ENCODE data around the gene CABP4.
A peak's percentile ranks its signal among the peaks of the same experiment; 100 is the strongest.

The CABP4 gene

DNA sequence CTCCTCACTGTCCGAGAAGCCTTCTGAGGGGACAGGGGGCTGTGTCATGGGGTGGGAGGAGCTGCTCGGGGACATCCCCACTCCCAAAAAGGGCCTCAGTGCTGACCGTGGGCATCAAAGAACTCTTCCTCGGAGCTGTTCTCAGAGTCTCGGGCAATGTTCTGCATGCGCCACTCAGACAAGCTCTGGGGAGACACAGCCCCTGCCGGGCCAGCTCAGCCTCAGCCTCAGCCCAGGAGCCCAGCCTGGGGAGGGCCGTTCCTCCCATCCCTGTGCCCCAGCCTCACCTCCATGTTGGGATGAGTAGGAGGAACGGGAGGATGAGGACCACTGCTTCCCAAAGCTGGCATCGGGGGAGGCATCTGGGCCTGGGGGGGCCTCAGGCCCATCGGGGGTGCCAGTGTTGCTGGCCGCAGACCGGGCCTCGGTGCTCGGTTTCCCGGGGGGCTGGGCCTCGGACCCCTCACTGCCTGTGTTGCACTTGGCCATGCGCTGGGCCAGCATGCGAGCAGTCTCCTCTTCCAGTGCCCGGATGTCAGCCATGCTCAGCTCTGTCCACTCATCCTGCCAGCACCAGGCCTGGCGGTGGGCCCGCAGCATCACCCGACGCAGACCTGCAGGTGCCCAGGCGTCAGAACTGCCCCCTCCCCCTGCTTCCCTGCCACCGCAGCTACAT is 44.8 kb downstream of the CABP4 start:
- no peak for DNase-seq

- DNase-seq, result no peak
Observed at GRCh38 chr11:67500484-67500821, 45.3 kb downstream of the CABP4 start.

DNA sequence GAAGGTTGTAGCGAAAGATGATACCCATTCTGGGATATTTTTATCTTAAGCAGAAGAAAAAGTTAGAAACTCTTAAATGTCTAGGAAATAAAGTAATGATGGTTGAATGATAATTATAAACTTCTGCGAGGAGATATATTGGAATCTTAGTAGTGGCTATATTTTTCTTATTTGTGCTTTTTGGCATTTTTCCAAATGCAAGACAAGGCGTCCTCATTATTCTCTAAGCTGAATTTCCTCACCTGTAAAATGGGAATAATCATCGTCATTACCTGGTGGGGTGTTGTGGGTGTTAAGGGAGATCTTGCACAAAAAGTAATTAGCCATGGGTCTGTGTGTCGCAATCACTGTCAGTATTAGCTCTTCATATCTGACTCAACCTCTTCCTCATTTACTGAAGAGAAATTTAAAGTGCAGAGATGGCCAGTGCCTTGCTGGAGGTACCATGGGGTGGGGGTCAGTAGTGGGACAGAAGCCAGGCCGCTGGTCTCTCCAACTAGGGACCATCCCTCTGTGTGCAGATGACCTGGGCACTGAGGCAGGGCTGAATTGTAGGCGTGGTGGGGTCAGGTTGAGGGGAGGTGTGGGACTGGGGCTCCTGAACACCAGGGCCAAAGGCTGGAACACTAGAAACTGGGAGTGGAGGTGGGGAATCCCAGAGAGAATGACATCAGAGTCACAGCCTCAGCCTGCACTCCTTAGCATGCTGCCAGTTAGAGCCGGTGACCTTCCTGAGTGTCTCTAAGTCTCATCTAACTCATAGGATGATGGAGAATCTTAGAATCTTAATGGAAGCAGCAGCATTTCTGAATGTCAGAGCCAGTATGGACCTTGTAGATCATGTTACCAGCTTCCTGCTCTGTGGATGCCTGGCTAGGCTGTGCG is 45.9 kb downstream of the CABP4 start:
- DNase-seq, result no peak

DNA sequence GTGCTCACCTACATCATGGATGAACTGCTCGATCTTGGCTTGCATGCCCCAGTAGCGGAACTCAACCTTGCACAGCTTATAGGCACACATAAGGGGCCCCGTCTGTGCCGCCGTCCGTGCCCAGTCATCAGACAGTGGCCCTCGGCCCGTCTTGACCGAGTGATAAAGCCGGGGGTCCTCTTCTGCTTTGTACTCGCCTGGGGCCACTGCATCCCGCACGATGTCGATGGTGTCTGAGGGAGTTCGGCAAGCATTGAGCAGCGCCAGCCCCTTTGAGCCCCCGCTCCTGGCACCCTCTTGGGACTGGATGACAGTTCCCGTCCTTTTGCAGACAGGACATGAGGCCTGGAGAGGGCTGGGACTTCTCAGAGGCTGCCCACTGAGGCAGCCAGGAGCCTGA is 46.7 kb downstream of the CABP4 start:
- no peak for DNase-seq

GRCh38 chr11:67502328-67502979 is 47.3 kb downstream of the CABP4 start:
- DNase-seq, result no peak

DNA sequence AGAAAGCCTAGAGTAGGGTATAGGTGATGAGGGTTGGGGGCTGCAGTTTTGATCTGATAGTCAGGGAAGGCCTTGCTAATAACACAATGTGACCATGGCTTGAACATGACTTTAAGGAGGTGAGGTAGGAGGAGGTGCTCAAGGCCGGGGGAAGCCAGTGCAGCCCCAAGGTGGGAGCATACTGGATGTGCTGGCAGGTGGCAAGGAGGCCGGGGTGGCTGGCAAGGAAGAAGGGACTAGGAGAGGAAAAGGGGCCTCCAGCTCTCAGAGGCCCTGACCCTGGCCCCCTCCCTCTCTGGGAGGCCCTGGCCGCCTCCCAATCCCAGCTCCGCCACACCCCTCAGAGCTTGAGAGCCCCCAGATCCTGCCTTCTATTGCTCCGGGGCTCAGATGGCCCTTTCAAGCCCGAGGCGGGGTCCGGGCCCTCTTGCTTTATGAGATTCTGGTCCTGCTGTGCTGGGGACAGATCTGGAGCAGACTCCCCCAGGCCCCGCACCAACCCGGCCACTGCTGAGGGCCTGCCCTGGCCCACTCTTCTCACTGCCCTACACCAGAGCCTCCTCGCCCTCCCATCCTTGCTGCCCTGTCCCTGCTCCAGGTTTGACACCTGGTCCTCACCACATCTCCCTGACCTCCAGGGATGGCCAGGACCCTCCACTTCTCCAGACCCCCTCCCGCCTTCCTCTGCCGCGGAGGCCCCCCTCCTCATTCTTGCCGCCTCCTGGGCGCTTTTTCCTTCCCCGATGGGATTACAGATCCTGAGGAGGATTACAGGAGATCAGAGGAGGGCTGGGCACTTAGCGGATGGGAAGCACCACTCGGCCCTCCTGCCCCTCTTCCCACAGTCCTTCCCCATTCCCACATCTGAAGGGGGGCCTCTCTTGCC is 48.2 kb downstream of the CABP4 start:
- no peak for DNase-seq

DNA sequence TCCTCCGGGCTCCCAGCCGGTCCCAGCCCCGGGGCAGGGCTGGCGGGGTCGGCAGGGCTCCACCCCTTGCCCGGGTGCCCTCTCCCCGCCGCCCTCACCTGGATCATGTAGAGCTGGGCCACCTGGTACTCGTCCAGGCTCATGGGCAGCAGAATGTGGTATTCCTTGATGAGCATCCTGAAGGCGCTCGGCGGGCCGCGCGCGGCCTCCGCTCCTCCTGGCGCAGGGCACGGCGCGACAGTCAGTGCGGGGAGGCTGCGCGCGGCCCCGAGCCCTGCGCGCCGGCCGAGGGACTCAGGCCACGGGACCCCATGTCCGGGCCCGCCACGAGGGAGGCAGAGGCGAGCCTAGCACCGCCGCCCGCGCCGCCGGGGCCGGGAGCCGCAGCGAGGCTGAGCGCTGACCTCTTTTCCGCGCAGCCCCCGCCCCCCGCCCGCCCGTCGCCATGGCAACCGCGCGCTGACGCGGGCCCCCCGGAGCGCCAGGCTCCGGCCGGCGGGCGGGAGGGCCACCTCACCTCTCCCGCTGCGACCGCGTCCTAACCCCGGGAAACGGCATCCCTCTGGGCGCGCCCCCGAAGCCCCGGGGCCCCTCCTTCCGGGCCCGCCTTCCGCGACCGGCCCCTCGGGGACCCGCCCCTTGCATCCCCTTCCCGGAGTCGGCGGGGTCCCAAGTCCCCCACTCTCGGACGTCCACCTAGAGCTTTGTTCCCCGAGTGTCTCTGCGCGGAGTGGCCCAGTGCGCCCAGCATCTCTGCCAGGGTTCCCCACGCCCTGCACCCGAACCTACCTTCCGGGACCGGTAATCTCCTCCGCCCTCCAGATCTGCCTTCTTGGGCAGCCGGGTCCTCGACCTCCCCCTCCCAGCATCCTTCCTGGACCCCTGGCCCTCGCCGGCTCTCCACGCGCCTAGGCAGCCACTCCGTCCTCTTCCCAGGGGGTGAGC is 49.1 kb downstream of the CABP4 start:
- peak; percentile 38 for DNase-seq

DNA sequence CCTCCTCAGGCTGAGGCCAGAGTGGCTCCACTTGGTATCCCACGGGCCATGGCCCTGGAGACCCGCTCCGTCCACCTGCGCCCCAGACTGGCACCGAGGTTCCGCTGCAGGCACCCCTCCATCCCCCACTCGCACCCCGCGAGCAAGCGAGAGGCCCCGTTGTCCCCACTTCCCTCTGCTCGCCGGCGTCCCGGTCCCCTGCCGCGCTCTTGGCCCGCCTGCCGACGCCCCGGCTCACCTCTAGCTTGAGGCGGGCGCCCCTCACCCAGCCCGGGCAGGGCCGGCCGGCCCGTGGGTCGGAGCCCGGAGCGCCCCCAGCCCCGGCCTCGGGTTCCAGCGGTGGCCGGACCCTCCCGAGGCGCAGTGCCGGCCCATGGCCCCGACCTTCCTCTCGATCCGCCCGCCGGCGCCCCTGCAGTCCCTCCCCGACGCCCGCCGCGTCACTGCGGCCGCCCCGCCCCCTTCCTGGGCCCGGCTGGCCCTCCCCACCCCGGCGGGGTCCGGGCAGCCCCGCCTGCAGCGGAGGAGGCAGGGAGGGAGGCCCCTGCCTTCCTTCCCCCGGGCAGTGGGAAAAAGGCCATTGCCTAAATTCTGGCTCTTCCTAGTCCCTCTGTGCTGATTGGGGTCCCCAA is 49.9 kb downstream of the CABP4 start, which contains the start of gene PITPNM1:
Gene PITPNM1 (minus strand): TSS at position 414 of the 632 bp plus-strand sequence. CDS start 1,183 bp downstream, outside the sequence.
- peak; percentile 69 for DNase-seq

DNA sequence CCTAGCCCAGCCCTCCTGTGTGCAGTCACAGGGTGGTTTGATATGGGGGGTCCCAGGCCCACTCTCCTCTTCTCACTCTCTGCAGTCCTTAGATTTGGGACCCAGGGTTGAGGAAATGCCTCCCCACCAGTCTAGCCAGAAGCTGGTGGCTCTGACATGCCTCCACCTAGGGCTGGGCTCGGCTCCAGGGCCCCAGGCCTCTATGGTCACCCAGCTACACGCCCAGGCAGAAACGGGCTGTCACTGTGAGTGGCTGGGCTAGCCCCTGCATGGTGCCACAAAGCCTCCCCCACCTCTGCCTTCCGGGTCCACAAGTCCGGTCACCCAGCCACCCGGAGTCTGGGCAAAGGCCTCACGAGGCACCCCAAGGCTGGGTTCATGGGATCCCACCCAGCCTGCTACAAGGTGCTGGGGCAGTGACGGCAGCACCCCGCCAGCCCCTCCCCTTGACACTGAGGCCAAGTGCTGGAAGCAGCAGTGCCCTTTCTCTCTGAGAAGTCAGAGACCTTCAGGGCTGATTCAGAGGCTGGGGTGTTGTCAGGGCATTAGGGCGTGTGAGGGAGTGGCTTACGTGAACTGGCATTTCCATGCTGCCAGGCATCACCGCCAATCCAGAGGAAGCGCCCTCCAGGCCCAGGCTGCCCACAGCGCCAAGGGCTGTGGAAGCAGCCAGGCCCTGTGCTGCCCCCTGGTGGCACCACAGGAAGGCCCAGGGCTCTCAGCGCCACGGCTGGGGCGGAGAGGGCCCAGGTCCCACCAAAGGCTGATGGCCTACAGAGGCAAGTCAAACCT is 50.6 kb downstream of the CABP4 start:
- DNase-seq, result peak; percentile 89

DNA sequence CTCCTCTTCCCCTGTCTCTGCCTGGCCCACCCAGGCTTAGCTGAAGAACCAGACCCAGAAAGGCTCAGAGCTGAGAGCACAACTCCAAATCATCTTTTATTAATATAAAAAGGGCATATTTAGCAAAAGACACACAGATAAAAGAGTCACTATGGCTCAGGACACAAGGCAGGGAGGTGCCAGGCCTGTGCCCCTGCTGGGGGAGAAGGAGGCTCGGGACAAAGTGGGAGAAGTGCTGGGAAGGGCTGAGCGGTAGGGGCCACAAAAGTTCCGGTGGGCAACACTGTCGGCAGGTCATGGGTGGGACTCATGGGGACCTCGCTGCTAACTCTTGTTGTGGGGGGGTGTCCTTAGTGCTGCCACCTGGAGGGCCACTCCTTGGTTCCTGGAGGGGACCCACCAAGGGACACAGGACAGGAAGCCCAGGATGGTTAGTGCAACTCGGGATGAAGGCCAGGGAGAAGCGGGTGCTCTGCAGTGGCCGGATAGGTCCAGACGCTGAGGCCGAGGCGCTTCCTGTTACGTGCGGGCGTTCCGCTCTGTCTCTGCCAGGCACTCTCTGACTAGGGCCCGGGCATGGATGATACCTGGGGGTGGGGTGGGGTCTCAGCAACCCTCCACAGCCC is 51.4 kb downstream of the CABP4 start:
- no peak for DNase-seq

DNA sequence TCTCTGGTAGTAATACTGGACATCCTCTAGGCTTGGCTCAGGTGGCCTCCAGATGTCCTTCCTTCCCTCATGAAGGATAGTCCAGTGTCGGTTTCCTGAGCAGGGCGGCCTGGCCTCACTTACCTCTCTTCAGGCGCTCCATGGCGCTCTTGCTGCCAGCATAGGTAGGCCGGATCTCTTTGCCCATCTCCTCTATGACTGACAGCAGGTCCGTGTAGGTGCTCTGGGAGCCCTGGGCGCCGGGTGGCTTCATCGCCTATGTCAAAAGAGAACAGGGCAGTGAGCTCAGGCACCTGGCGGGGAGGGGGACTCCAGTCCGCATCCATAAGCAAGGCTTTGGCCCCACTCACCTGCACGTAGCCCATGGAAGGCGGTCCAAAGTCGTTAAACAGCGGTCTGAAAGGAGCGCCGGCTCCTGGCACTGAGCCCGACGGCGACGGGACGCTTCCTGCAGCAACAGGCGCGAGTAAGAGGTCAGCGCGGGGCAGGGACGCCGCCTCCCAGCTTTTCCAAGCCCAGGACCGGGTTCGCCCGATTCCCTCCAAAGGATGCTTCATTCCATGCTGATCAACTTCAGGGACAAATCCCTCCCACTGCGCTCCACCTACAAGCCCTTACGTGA is 52.2 kb downstream of the CABP4 start:
- DNase-seq, result no peak

GRCh38 chr11:67507864-67508485 is 52.8 kb downstream of the CABP4 start, which contains the start of gene CDK2AP2:
Gene CDK2AP2 (minus strand): TSS chr11:67508162. CDS start chr11:67508082, 80 bp downstream.
- DNase-seq, result peak; percentile 95

- DNase-seq, result peak; percentile 98
Observed at GRCh38 chr11:67508486-67509121, 53.5 kb downstream of the CABP4 start.

- DNase-seq, result no peak
Observed at GRCh38 chr11:67510023-67510345, 54.8 kb downstream of the CABP4 start.
